Adrenal gland (tissue), 12 donors: Measurements from ENCODE around the gene ZBTB5. TPM values are rescaled to one million over a fixed set of nuclear protein-coding genes. Genes with fewer than 3 reads are reported as not detected.

Source experiments
- DNase-seq, 7 donors: peaks; one replicate each; pipeline ENCODE4 v3.0.0-alpha.2; 2019 to 2020
- H3K27ac ChIP-seq, 5 donors: fragments of 200-600 bp; sonication (generic) in 4 of 5; 1 replicate in 3 of 5; 2 replicates in 2 of 5; pipeline versions ENCODE4 v1.5.1 to v1.8.0; 2016 to 2020; ENCODE audit warnings: mild to moderate bottlenecking in 1 of 5
- H3K27me3 ChIP-seq: fragments of 200-600 bp; 2 replicates; pipeline ENCODE4 v1.8.0; 2021
- H3K36me3 ChIP-seq, 2 donors: fragments of 200-600 bp; replicated peaks in 1 of 2; 1 replicate in 1 of 2; 2 replicates in 1 of 2; pipeline versions ENCODE4 v1.5.1 to v1.8.0; 2018 to 2022
- H3K4me1 ChIP-seq, 2 donors: fragments of 200-600 bp; replicated peaks in 1 of 2; 1 replicate in 1 of 2; 2 replicates in 1 of 2; pipeline versions ENCODE4 v1.5.1 to v1.8.0; 2018 to 2021
- H3K4me3 ChIP-seq, 4 donors: fragments of 200-600 bp; sonication (generic) in 3 of 4; one replicate each; pipeline ENCODE4 v1.5.1; 2016 to 2018
- H3K9me3 ChIP-seq, 3 donors: fragments of 200-600 bp; sonication (generic) in 1 of 3; replicated peaks in 1 of 3; 1 replicate in 2 of 3; 2 replicates in 1 of 3; pipeline versions ENCODE4 v1.5.1 to v1.8.0; 2016 to 2021
- POLR2A ChIP-seq, 2 donors: fragments of 450-650 bp; IDR thresholded peaks; one replicate each; pipeline ENCODE4 v1.6.1; 2017; ENCODE audit warnings: antibody characterized with exemption in 2 of 2, mild to moderate bottlenecking in 2 of 2, moderate library complexity in 1 of 2
- WGBS, 4 donors: extraction: QIAGEN DNeasy Blood & Tissue Kit in 2 of 4; methylation state at CpG; one replicate each; pipeline versions ENCODE4 v1.1.5 to v1.1.7; 2013 to 2017; 5-methylcytosine and 5-hydroxymethylcytosine counted together
- intact Hi-C, 2 donors: fragments of 100-400 bp; cut with DNase I; formaldehyde crosslinking; loops; one replicate each; pipeline versions ENCODE4 v1.14.1 to v1.15.0; 2022 to 2023
- polyA plus RNA-seq, 3 donors: library from polyadenylated mRNA; stranded (reverse); fragments of 200-250 nt in 2 of 3; fragments of 350-450 nt in 1 of 3; fragmentation: Illumina TruSeq in 1 of 3; extraction: RNeasy Lipid Tissue Mini Kit (QIAGEN cat#74804) in 1 of 3; gene quantifications; one replicate each; pipeline ENCODE4 v1.2.3, GENCODE V29; 2013 to 2014
- total RNA-seq, 9 donors: library from RNA; depleted of rRNA in 4 of 9; stranded (reverse); fragments of >200 nt in 4 of 9; fragments of 120-200 nt in 1 of 9; fragmentation: NEBNext Ultra II Directional in 1 of 9; extraction: Animal tissue kit (Norgen Biotek cat#: 25700) in 1 of 9; gene quantifications; one replicate each; pipeline versions ENCODE4 v1.1.0 to v1.2.4, GENCODE V29; 2013 to 2023
- TF ChIP-seq, protein P1 (sequence below), 6 experiments: fragments of 450-650 bp in 4 of 6; fragments of 200-600 bp in 2 of 6; sonication (generic) in 1 of 6; IDR thresholded peaks; 1 replicate in 5 of 6; 2 replicates in 1 of 6; pipeline versions ENCODE4 v1.5.1 to v1.8.0; 2016 to 2021; ENCODE audit warnings: antibody characterized with exemption in 6 of 6, mild to moderate bottlenecking in 2 of 6, moderate library complexity in 1 of 6
- donor health status: healthy with polysubstance abuse.
- donor health status: Bipolar disorder and iron deficiency.
- donor health status: DM: yes; HTN: yes; CAD: no.
- donor health status: DM: no; HTN: no; CAD: no.
- donor health status: DM: no; HTN: no; CAD: no.
- donor health status: DM: yes; HTN: yes; CAD: no.

Gene ZBTB5
- total and polyA plus RNA-seq, 12 donors: 2.3 to 19.6 (median 10.6) TPM

- DNase-seq: peak; percentile 63 to 85 (median 82)
- Histone ChIP-seq H3K27me3 (no peaks in the 10 kb centered on the region), H3K9me3 (no peaks in the 10 kb centered on the region), H3K36me3 (peaks cover 0 to 11% of the 10 kb centered on the region in 2 donors), H3K27ac (peak overlapping the region; percentile 50 to 87 (median 63)), H3K4me3 (peak overlapping the region in 3 of 4 donors; percentile 27 to 75 (median 29)), H3K4me1 (peaks cover 16 to 25% of the 10 kb centered on the region in 2 donors)
- 18 to 26% (median 20%) methylated on average over 6 to 7 of the region's 7 CpGs for WGBS, 4 donors
- intact Hi-C loops: loop anchor here (10.0 kb wide), 4 partner anchors 88 to 418 kb away; partner anchors contain the start of genes DCAF10 (in 1 of the 2), FBXO10 (in 1 of the 2) and SLC25A51 (in 1 of the 2)
- peak in 1 of 2 donors; percentile 52 for TF ChIP-seq POLR2A (IDR thresholded peaks at IDR 0.05)
- TF ChIP-seq, protein P1, sequence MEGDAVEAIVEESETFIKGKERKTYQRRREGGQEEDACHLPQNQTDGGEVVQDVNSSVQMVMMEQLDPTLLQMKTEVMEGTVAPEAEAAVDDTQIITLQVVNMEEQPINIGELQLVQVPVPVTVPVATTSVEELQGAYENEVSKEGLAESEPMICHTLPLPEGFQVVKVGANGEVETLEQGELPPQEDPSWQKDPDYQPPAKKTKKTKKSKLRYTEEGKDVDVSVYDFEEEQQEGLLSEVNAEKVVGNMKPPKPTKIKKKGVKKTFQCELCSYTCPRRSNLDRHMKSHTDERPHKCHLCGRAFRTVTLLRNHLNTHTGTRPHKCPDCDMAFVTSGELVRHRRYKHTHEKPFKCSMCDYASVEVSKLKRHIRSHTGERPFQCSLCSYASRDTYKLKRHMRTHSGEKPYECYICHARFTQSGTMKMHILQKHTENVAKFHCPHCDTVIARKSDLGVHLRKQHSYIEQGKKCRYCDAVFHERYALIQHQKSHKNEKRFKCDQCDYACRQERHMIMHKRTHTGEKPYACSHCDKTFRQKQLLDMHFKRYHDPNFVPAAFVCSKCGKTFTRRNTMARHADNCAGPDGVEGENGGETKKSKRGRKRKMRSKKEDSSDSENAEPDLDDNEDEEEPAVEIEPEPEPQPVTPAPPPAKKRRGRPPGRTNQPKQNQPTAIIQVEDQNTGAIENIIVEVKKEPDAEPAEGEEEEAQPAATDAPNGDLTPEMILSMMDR (IDR thresholded peaks at IDR 0.05): no peak
These were observed 21.6 kb upstream of the ZBTB5 start for GRCh38 chr9:37486616-37487548.

GRCh38 chr9:37486256-37486615 is 21.0 kb upstream of the ZBTB5 start:
- Histone ChIP-seq H3K27me3 (no peaks in the 10 kb centered on the region), H3K9me3 (no peaks in the 10 kb centered on the region), H3K4me1 (peaks cover 16 to 22% of the 10 kb centered on the region in 2 donors), H3K27ac (peak overlapping the region; percentile 50 to 87 (median 63)), H3K4me3 (peak overlapping the region in 3 of 4 donors; percentile 27 to 75 (median 29)), H3K36me3 (peaks cover 0 to 11% of the 10 kb centered on the region in 2 donors)
- 0 to 3% (median 2%) methylated on average over 6 to 7 of the region's 7 CpGs for WGBS, 4 donors
- peak in 1 of 7 donors; percentile 25 for DNase-seq
- intact Hi-C loops: loop anchor here (10.0 kb wide), 4 partner anchors 89 to 419 kb away; partner anchors contain the start of genes DCAF10 (in 1 of the 2), FBXO10 (in 1 of the 2) and SLC25A51 (in 1 of the 2)
- no peak for TF ChIP-seq POLR2A (IDR thresholded peaks at IDR 0.05)
- TF ChIP-seq, protein P1 (IDR thresholded peaks at IDR 0.05): no peak

GRCh38 chr9:37485389-37486255 is 20.4 kb upstream of the ZBTB5 start, which contains the start of gene POLR1E:
POLR1E (plus strand) TSS chr9:37485948; CDS start chr9:37486048, 100 bp downstream.
- H3K4me1 ChIP-seq: peaks cover 16 to 22% of the 10 kb centered on the region in 2 donors
- peak within 1 kb of the TSS; percentile 50 to 87 (median 63) for H3K27ac ChIP-seq
- peak; percentile 45 to 82 for TF ChIP-seq POLR2A (IDR thresholded peaks at IDR 0.05)
- TF ChIP-seq, protein P1 (IDR thresholded peaks at IDR 0.05): no peak
- H3K4me3 ChIP-seq: peak within 1 kb of the TSS in 3 of 4 donors; percentile 27 to 75 (median 29)
- no peaks in the 10 kb centered on the region for H3K27me3 ChIP-seq
- WGBS, 4 donors: 3 to 19% (median 9%) methylated on average over 13 to 56 of the region's 56 CpGs
- peaks cover 0 to 6% of the 10 kb centered on the region in 2 donors for H3K36me3 ChIP-seq
- H3K9me3 ChIP-seq: no peaks in the 10 kb centered on the region
- DNase-seq: peak; percentile 94 to 98 (median 96)
- intact Hi-C loops: loop anchor here (10.0 kb wide), 4 partner anchors 89 to 419 kb away; partner anchors contain the start of genes DCAF10 (in 1 of the 2), FBXO10 (in 1 of the 2) and SLC25A51 (in 1 of the 2)
